OCI-LY1 (cell line): ENCODE results near the gene PRDX6.
"Not testable (repeated sequence)": the region's sequence is repeated elsewhere in the genome, so short reads cannot be mapped to it uniquely, and the experiment has no call there.

Experiments used
- H2AFZ ChIP-seq: fragments of 200-600 bp; sonication (generic), shearing (Covaris generic); 2 replicates; pipeline ENCODE4 v1.6.0; 2014; ENCODE audit warnings: antibody characterized with exemption, mild to moderate bottlenecking, low read length
- H3F3A ChIP-seq: fragments of 200-600 bp; sonication (generic), shearing (Covaris generic); 2 replicates; pipeline ENCODE4 v1.6.0; 2014; ENCODE audit warnings: mild to moderate bottlenecking, antibody characterized with exemption, low read length, moderate library complexity; ENCODE audit not compliant: insufficient read depth
- H3K27ac ChIP-seq: fragments of 200-600 bp; sonication (generic); 2 replicates; pipeline ENCODE4 v1.5.1; 2014; ENCODE audit warnings: low read length, mixed run types, mild to moderate bottlenecking, low read depth; ENCODE audit not compliant: poor library complexity, severe bottlenecking
- H3K27me3 ChIP-seq: fragments of 200-600 bp; sonication (generic); 2 replicates; pipeline ENCODE4 v1.6.0; 2014; ENCODE audit warnings: antibody characterized with exemption, mild to moderate bottlenecking, low read length, moderate library complexity; ENCODE audit not compliant: insufficient read depth
- H3K36me3 ChIP-seq: fragments of 200-600 bp; sonication (generic); 2 replicates; pipeline ENCODE4 v1.6.1; 2014; ENCODE audit warnings: mild to moderate bottlenecking, antibody characterized with exemption, low read length, moderate library complexity, mixed read lengths; ENCODE audit not compliant: insufficient read depth
- H3K4me1 ChIP-seq: fragments of 200-600 bp; sonication (generic); 2 replicates; pipeline ENCODE4 v1.5.1; 2014; ENCODE audit warnings: mild to moderate bottlenecking, low read length, moderate library complexity; ENCODE audit not compliant: insufficient read depth, severe bottlenecking
- H3K4me2 ChIP-seq: fragments of 200-600 bp; sonication (generic), shearing (Covaris generic); 2 replicates; pipeline ENCODE4 v1.6.1; 2014; ENCODE audit warnings: low read length
- H3K4me3 ChIP-seq: fragments of 200-600 bp; sonication (generic); 2 replicates; pipeline ENCODE4 v1.5.1; 2014; ENCODE audit warnings: low read length, low read depth, mild to moderate bottlenecking, mixed read lengths; ENCODE audit not compliant: poor library complexity, severe bottlenecking
- H3K79me2 ChIP-seq: fragments of 200-600 bp; shearing (Covaris generic); 2 replicates; pipeline ENCODE4 v1.6.1; 2016; ENCODE audit warnings: mixed run types, low read length, mixed read lengths; ENCODE audit not compliant: insufficient read depth
- H3K9ac ChIP-seq: fragments of 200-600 bp; sonication (generic), shearing (Covaris generic); 2 replicates; pipeline ENCODE4 v1.6.1; 2014; ENCODE audit warnings: mild to moderate bottlenecking, low read length, mixed read lengths
- H3K9me2 ChIP-seq: fragments of 200-600 bp; sonication (generic), shearing (Covaris generic); 2 replicates; pipeline ENCODE4 v1.6.1; 2014; ENCODE audit warnings: low read depth, mild to moderate bottlenecking, low read length, mixed read lengths
- H3K9me3 ChIP-seq: fragments of 200-600 bp; shearing (Covaris generic); 2 replicates; pipeline ENCODE4 v1.6.1; 2014; ENCODE audit warnings: low read length, mixed read lengths
- H4K20me1 ChIP-seq: fragments of 200-600 bp; sonication (generic), shearing (Covaris generic); 2 replicates; pipeline ENCODE4 v1.6.0; 2016; ENCODE audit warnings: mild to moderate bottlenecking, low read length; ENCODE audit not compliant: insufficient read depth
- CTCF ChIP-seq: fragments of 200-600 bp; sonication (generic), shearing (Covaris generic); IDR thresholded peaks from 2 replicates; pipeline ENCODE4 v1.5.1; 2017; ENCODE audit warnings: mild to moderate bottlenecking, antibody characterized with exemption, low read length, moderate library complexity, mixed read lengths
- EZH2 ChIP-seq: fragments of 200-600 bp; sonication (generic), shearing (Covaris generic); IDR thresholded peaks from 2 replicates; pipeline ENCODE4 v1.8.0; 2017; ENCODE audit warnings: borderline replicate concordance, mixed run types, mild to moderate bottlenecking, antibody characterized with exemption, low read length, moderate library complexity, mixed read lengths

Gene PRDX6

GRCh38 chr1:173491508-173491907 is 14.4 kb downstream of the PRDX6 start:
- Histone ChIP-seq H3F3A (no peaks in the 10 kb centered on the region), H3K36me3 (peaks cover 24% of the 10 kb centered on the region), H3K27me3 (no peaks in the 10 kb centered on the region), H3K4me3 (no peak overlapping the region), H3K4me1 (no peaks in the 10 kb centered on the region), H4K20me1 (no peaks in the 10 kb centered on the region), H2AFZ (no peak overlapping the region), H3K27ac (no peak overlapping the region), H3K9me3 (0 out of 2 replicates have a peak, but pooled peaks cover 5% of the 10 kb centered on the region), H3K9me2 (no peaks in the 10 kb centered on the region), H3K79me2 (no peaks in the 10 kb centered on the region), H3K9ac (no peak overlapping the region), H3K4me2 (no peak overlapping the region)
- no peak for TF ChIP-seq CTCF

GRCh38 chr1:173493125-173493524 is 16.0 kb downstream of the PRDX6 start:
- H3K4me1 ChIP-seq, H3K9ac ChIP-seq, H4K20me1 ChIP-seq, H3K79me2 ChIP-seq, H3K4me2 ChIP-seq, H3K9me3 ChIP-seq, H3K9me2 ChIP-seq, H3K27me3 ChIP-seq, H3K4me3 ChIP-seq, H2AFZ ChIP-seq, H3K36me3 ChIP-seq, H3F3A ChIP-seq, H3K27ac ChIP-seq: not testable (repeated sequence)

GRCh38 chr1:173495609-173496267 is 18.6 kb downstream of the PRDX6 start:
- H3K9me3 ChIP-seq = 0 out of 2 replicates have a peak, but pooled peaks cover 5% of the 10 kb centered on the region
- H3K9me2 ChIP-seq = no peaks in the 10 kb centered on the region
- no peaks in the 10 kb centered on the region for H3K27me3 ChIP-seq
- no peak overlapping the region for H2AFZ ChIP-seq
- H3K4me2 ChIP-seq = no peak overlapping the region
- no peak overlapping the region for H3K27ac ChIP-seq
- H3K4me1 ChIP-seq = no peaks in the 10 kb centered on the region
- TF ChIP-seq CTCF = no peak
- no peak for TF ChIP-seq EZH2
- no peaks in the 10 kb centered on the region; the same call in 1 of the 2 replicates for H3K36me3 ChIP-seq
- H4K20me1 ChIP-seq = no peaks in the 10 kb centered on the region
- H3K4me3 ChIP-seq = no peak overlapping the region
- no peaks in the 10 kb centered on the region for H3K79me2 ChIP-seq
- H3F3A ChIP-seq = no peaks in the 10 kb centered on the region
- H3K9ac ChIP-seq = no peak overlapping the region

GRCh38 chr1:173496757-173497320 is 19.7 kb downstream of the PRDX6 start:
- Histone ChIP-seq H3K27ac (no peak overlapping the region), H3K4me3 (no peak overlapping the region), H2AFZ (no peak overlapping the region), H3K27me3 (no peaks in the 10 kb centered on the region), H3K9me3 (0 out of 2 replicates have a peak, but pooled peaks cover 5% of the 10 kb centered on the region), H3F3A (no peaks in the 10 kb centered on the region), H3K4me1 (no peaks in the 10 kb centered on the region), H3K4me2 (no peak overlapping the region), H3K9me2 (no peaks in the 10 kb centered on the region), H3K9ac (no peak overlapping the region), H3K36me3 (no peaks in the 10 kb centered on the region; the same call in 1 of the 2 replicates), H4K20me1 (no peaks in the 10 kb centered on the region), H3K79me2 (no peaks in the 10 kb centered on the region)
- TF ChIP-seq CTCF = no peak
- TF ChIP-seq EZH2 = no peak
